ENCODE measurements around the gene GALNT9. TPM values are rescaled to one million over a fixed set of nuclear protein-coding genes. Genes with fewer than 3 reads are reported as not detected.

Gene GALNT9
- total and polyA plus RNA-seq, 2 donors = 0.91 to 1.5 TPM

DNA sequence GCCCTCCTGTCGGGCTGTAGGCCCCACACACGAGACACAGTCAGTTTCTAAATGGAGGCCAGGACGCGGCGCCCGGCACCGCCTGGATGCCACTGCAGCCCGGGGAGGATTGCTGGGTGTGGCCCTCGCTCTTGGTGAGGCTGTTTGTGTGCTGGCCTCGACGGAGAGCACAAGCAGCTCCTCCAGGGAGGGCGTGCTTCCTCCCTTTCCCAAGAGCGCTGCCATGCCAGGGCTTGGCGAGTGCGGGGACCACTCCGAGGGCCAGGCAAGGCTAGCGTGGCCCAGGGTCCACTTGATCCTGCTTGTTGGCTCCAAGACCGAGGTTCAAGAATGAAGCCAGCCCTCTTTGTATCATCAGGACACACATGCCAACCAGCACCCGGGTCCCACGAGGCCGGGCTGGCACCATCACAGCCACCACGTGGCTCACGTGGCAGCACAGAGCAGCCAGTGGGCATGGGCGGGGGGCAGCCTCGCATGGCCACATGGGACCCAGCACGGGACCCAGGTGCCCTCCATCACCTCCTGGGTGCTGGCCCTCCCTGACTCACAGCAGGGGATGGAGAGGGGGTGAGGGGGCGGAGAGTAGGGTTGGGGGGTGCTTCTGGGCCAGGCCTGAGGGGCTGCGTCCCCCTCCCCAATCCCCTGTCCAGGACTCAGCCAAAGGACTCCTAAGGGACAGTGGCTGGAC is 113.9 kb downstream of the GALNT9 start:
- no peak for DNase-seq (ENCODE audit: low read depth in 6 of 9, low spot score in 9 of 9)
- WGBS = 84% methylated on average over 28 of the region's 28 CpGs
- Histone ChIP-seq H3K36me3 (ENCODE audit: control insufficient read depth in 2 of 2, insufficient read depth in 2 of 2, low read length in 1 of 2) (no peaks in the 10 kb centered on the region), H3K4me1 (ENCODE audit: control insufficient read depth in 2 of 2, insufficient read depth in 2 of 2, low read length in 2 of 2) (peaks cover 0 to 2% of the 10 kb centered on the region in 2 donors), H3K27me3 (ENCODE audit: control insufficient read depth in 2 of 2, insufficient read depth in 1 of 2, low read length in 1 of 2) (peaks cover 0 to 22% of the 10 kb centered on the region in 2 donors), H3K27ac (ENCODE audit: low read depth in 1 of 2, low read length in 1 of 2) (no peak overlapping the region), H3K4me3 (ENCODE audit: low read length in 2 of 2) (no peak overlapping the region), H3K9me3 (ENCODE audit: control insufficient read depth in 2 of 2, insufficient read depth in 1 of 2, low read length in 1 of 2) (peaks cover 0 to 9% of the 10 kb centered on the region in 2 donors)

DNA sequence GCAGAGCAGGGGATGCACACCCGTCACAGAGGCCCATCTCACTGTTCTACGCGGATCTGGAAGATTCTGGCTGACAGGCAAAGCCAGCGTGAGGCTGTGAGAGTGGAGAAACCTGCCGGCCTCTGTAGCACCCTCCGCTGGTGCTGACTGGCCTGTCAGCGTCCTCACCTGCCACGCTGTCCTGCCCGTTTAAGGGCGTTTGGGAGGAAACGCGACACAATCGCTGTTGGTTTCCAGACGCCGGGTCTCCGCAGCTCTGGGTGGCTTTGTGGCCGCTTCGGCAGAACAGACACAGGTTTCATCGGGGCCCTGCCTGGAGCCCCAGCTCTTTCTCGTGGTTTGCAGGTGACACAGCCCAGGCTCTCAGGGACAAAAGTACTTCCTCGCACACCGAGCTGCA is 114.5 kb downstream of the GALNT9 start:
- peaks cover 0 to 22% of the 10 kb centered on the region in 2 donors for H3K27me3 ChIP-seq (ENCODE audit: control insufficient read depth in 2 of 2, insufficient read depth in 1 of 2, low read length in 1 of 2)
- H3K9me3 ChIP-seq (ENCODE audit: control insufficient read depth in 2 of 2, insufficient read depth in 1 of 2, low read length in 1 of 2) = peaks cover 0 to 9% of the 10 kb centered on the region in 2 donors
- H3K36me3 ChIP-seq (ENCODE audit: control insufficient read depth in 2 of 2, insufficient read depth in 2 of 2, low read length in 1 of 2) = no peaks in the 10 kb centered on the region
- WGBS = 64% methylated on average over 22 of the region's 22 CpGs
- H3K4me1 ChIP-seq (ENCODE audit: control insufficient read depth in 2 of 2, insufficient read depth in 2 of 2, low read length in 2 of 2) = peaks cover 0 to 2% of the 10 kb centered on the region in 2 donors
- no peak overlapping the region for H3K27ac ChIP-seq (ENCODE audit: low read depth in 1 of 2, low read length in 1 of 2)
- H3K4me3 ChIP-seq (ENCODE audit: low read length in 2 of 2) = no peak overlapping the region
- DNase-seq (ENCODE audit: low read depth in 6 of 9, low spot score in 9 of 9) = no peak

GRCh38 chr12:132214161-132214476 is 115.3 kb downstream of the GALNT9 start:
- Histone ChIP-seq H3K4me1 (ENCODE audit: control insufficient read depth in 2 of 2, insufficient read depth in 2 of 2, low read length in 2 of 2) (peaks cover 0 to 2% of the 10 kb centered on the region in 2 donors), H3K4me3 (ENCODE audit: low read length in 2 of 2) (no peak overlapping the region), H3K36me3 (ENCODE audit: control insufficient read depth in 2 of 2, insufficient read depth in 2 of 2, low read length in 1 of 2) (no peaks in the 10 kb centered on the region), H3K27me3 (ENCODE audit: control insufficient read depth in 2 of 2, insufficient read depth in 1 of 2, low read length in 1 of 2) (peaks cover 0 to 19% of the 10 kb centered on the region in 2 donors), H3K27ac (ENCODE audit: low read depth in 1 of 2, low read length in 1 of 2) (no peak overlapping the region), H3K9me3 (ENCODE audit: control insufficient read depth in 2 of 2, insufficient read depth in 1 of 2, low read length in 1 of 2) (peaks cover 0 to 9% of the 10 kb centered on the region in 2 donors)
- DNase-seq (ENCODE audit: low read depth in 6 of 9, low spot score in 9 of 9) = no peak
- WGBS = 87% methylated on average over 13 of the region's 13 CpGs

DNA sequence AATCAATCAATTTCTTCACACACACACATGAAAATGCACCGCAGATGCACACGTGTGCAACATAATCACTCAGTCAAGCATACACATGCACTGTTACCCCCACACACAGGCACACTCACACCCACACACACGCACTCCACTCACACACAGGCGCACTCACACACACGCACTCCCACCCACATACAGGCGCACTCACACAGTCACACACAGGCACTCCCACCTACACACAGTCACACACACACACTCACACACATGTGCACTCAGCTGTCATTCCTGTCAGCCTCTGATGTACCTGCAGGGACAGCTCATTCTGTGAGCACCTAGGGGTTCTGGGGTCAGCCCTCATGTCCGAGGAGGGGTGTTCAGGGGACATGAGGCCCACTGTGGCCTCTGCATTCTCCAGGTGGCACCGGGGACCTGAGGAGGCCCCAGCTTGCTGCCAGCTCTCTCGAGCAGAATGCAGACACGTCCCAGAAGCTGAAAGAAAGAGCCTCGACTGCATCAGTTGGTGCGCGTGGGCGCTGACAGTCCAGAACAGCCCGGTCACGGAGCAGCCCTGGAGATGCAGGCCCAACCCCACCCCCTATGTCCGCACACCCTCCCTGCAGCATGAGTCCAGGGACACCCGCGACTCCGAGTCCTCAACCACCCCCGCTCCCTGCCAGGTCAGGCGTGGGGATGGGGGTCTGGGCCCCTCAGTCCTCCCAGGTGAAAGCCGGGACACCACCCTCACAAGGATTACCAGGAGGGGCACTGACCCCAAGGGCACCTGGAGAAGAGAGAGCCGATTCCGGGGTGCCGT is 115.8 kb downstream of the GALNT9 start:
- peaks cover 0 to 18% of the 10 kb centered on the region in 2 donors for H3K27me3 ChIP-seq (ENCODE audit: control insufficient read depth in 2 of 2, insufficient read depth in 1 of 2, low read length in 1 of 2)
- WGBS = 90% methylated on average over 26 of the region's 26 CpGs

GRCh38 chr12:132211816-132212215 is 117.6 kb downstream of the GALNT9 start:
- 96% methylated on average over 17 of the region's 17 CpGs for WGBS
- H3K27me3 ChIP-seq (ENCODE audit: control insufficient read depth in 2 of 2, insufficient read depth in 1 of 2, low read length in 1 of 2) = peaks cover 4 to 29% of the 10 kb centered on the region in 2 donors

More for the DNA sequence above, 115.8 kb downstream of the GALNT9 start:
- DNase-seq (ENCODE audit: low read depth in 6 of 9, low spot score in 9 of 9) = no peak
- Histone ChIP-seq H3K27ac (ENCODE audit: low read depth in 1 of 2, low read length in 1 of 2) (no peak overlapping the region), H3K9me3 (ENCODE audit: control insufficient read depth in 2 of 2, insufficient read depth in 1 of 2, low read length in 1 of 2) (peaks cover 0 to 10% of the 10 kb centered on the region in 2 donors), H3K4me1 (ENCODE audit: control insufficient read depth in 2 of 2, insufficient read depth in 2 of 2, low read length in 2 of 2) (peaks cover 0 to 2% of the 10 kb centered on the region in 2 donors), H3K36me3 (ENCODE audit: control insufficient read depth in 2 of 2, insufficient read depth in 2 of 2, low read length in 1 of 2) (no peaks in the 10 kb centered on the region), H3K4me3 (ENCODE audit: low read length in 2 of 2) (no peak overlapping the region)

GRCh38 chr12:132211326-132211725 is 118.1 kb downstream of the GALNT9 start:
- Histone ChIP-seq H3K36me3 (ENCODE audit: control insufficient read depth in 2 of 2, insufficient read depth in 2 of 2, low read length in 1 of 2) (no peaks in the 10 kb centered on the region), H3K27ac (ENCODE audit: low read depth in 1 of 2, low read length in 1 of 2) (no peak overlapping the region), H3K27me3 (ENCODE audit: control insufficient read depth in 2 of 2, insufficient read depth in 1 of 2, low read length in 1 of 2) (peaks cover 4 to 32% of the 10 kb centered on the region in 2 donors), H3K4me1 (ENCODE audit: control insufficient read depth in 2 of 2, insufficient read depth in 2 of 2, low read length in 2 of 2) (no peaks in the 10 kb centered on the region), H3K9me3 (ENCODE audit: control insufficient read depth in 2 of 2, insufficient read depth in 1 of 2, low read length in 1 of 2) (peaks cover 0 to 14% of the 10 kb centered on the region in 2 donors), H3K4me3 (ENCODE audit: low read length in 2 of 2) (no peak overlapping the region)
- no peak for DNase-seq (ENCODE audit: low read depth in 6 of 9, low spot score in 9 of 9)
- WGBS = 90% methylated on average over 18 of the region's 18 CpGs

More at GRCh38 chr12:132211816-132212215, 117.6 kb downstream of the GALNT9 start:
- no peak for DNase-seq (ENCODE audit: low read depth in 6 of 9, low spot score in 9 of 9)
- no peaks in the 10 kb centered on the region for H3K4me1 ChIP-seq (ENCODE audit: control insufficient read depth in 2 of 2, insufficient read depth in 2 of 2, low read length in 2 of 2)
- no peak overlapping the region for H3K4me3 ChIP-seq (ENCODE audit: low read length in 2 of 2)
- H3K36me3 ChIP-seq (ENCODE audit: control insufficient read depth in 2 of 2, insufficient read depth in 2 of 2, low read length in 1 of 2) = no peaks in the 10 kb centered on the region
- peaks cover 0 to 14% of the 10 kb centered on the region in 2 donors for H3K9me3 ChIP-seq (ENCODE audit: control insufficient read depth in 2 of 2, insufficient read depth in 1 of 2, low read length in 1 of 2)
- H3K27ac ChIP-seq (ENCODE audit: low read depth in 1 of 2, low read length in 1 of 2) = no peak overlapping the region

- Histone ChIP-seq H3K27ac (ENCODE audit: low read depth in 1 of 2, low read length in 1 of 2) (no peak overlapping the region), H3K9me3 (ENCODE audit: control insufficient read depth in 2 of 2, insufficient read depth in 1 of 2, low read length in 1 of 2) (peaks cover 0 to 14% of the 10 kb centered on the region in 2 donors), H3K4me3 (ENCODE audit: low read length in 2 of 2) (no peak overlapping the region), H3K27me3 (ENCODE audit: control insufficient read depth in 2 of 2, insufficient read depth in 1 of 2, low read length in 1 of 2) (peaks cover 13 to 36% of the 10 kb centered on the region in 2 donors), H3K36me3 (ENCODE audit: control insufficient read depth in 2 of 2, insufficient read depth in 2 of 2, low read length in 1 of 2) (no peaks in the 10 kb centered on the region), H3K4me1 (ENCODE audit: control insufficient read depth in 2 of 2, insufficient read depth in 2 of 2, low read length in 2 of 2) (peaks cover 0 to 2% of the 10 kb centered on the region in 2 donors)
- 91% methylated on average over 48 of the region's 48 CpGs for WGBS
- no peak for DNase-seq (ENCODE audit: low read depth in 6 of 9, low spot score in 9 of 9)
Measured at GRCh38 chr12:132210223-132211055, 119.0 kb downstream of the GALNT9 start.

- H3K36me3 ChIP-seq (ENCODE audit: control insufficient read depth in 2 of 2, insufficient read depth in 2 of 2, low read length in 1 of 2) = no peaks in the 10 kb centered on the region
- peaks cover 20 to 37% of the 10 kb centered on the region in 2 donors for H3K27me3 ChIP-seq (ENCODE audit: control insufficient read depth in 2 of 2, insufficient read depth in 1 of 2, low read length in 1 of 2)
- DNase-seq (ENCODE audit: low read depth in 6 of 9, low spot score in 9 of 9) = no peak
- WGBS = 83% methylated on average over 14 of the region's 14 CpGs
- H3K9me3 ChIP-seq (ENCODE audit: control insufficient read depth in 2 of 2, insufficient read depth in 1 of 2, low read length in 1 of 2) = peaks cover 0 to 14% of the 10 kb centered on the region in 2 donors
- no peak overlapping the region for H3K4me3 ChIP-seq (ENCODE audit: low read length in 2 of 2)
- H3K4me1 ChIP-seq (ENCODE audit: control insufficient read depth in 2 of 2, insufficient read depth in 2 of 2, low read length in 2 of 2) = peaks cover 0 to 3% of the 10 kb centered on the region in 2 donors
- no peak overlapping the region for H3K27ac ChIP-seq (ENCODE audit: low read depth in 1 of 2, low read length in 1 of 2)
Measured at GRCh38 chr12:132209619-132210222, 119.7 kb downstream of the GALNT9 start.
